Vagina (tissue), 2 donors: ENCODE measurements around the gene UGDH.

Experiments
- POLR2A ChIP-seq, 2 donors: fragments of 450-650 bp; IDR thresholded peaks; one replicate each; pipeline ENCODE4 v1.6.1; 2017; ENCODE audit warnings: antibody characterized with exemption in 2 of 2, mild to moderate bottlenecking in 2 of 2, moderate library complexity in 2 of 2
- TF ChIP-seq, protein P1 (sequence below), 3 experiments: fragments of 450-650 bp in 2 of 3; fragments of 200-600 bp in 1 of 3; sonication (generic) in 1 of 3; IDR thresholded peaks; one replicate each; pipeline ENCODE4 v1.5.1; 2017 to 2019; ENCODE audit warnings: antibody characterized with exemption in 3 of 3, mild to moderate bottlenecking in 2 of 3, moderate library complexity in 2 of 3

DNA sequence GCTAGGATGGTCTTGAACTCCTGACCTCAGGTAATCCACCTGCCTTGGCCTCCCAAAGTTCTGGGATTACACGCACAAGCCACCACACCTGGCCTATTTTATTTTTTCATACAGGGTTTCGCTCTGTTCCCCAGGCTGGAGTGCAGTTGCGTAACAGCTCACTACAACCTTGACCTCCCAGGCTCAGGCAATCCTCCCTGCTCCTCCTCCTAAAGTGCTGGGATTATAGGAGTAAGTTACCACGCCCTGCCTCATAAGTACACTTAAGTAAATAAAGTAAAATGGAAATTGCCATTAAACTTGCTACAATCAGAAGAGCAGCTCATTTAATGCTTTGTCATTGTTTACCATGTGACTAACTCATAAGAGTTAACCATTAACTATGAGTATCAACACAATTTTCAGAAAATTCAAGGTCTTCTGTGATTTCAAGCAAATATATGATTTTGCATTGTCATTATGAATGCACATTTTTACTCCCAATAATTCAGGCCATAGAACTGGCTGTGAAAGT is 12.3 kb downstream of the UGDH start:
- TF ChIP-seq, protein P1, sequence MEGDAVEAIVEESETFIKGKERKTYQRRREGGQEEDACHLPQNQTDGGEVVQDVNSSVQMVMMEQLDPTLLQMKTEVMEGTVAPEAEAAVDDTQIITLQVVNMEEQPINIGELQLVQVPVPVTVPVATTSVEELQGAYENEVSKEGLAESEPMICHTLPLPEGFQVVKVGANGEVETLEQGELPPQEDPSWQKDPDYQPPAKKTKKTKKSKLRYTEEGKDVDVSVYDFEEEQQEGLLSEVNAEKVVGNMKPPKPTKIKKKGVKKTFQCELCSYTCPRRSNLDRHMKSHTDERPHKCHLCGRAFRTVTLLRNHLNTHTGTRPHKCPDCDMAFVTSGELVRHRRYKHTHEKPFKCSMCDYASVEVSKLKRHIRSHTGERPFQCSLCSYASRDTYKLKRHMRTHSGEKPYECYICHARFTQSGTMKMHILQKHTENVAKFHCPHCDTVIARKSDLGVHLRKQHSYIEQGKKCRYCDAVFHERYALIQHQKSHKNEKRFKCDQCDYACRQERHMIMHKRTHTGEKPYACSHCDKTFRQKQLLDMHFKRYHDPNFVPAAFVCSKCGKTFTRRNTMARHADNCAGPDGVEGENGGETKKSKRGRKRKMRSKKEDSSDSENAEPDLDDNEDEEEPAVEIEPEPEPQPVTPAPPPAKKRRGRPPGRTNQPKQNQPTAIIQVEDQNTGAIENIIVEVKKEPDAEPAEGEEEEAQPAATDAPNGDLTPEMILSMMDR (IDR thresholded peaks at IDR 0.05) = no peak
- no peak for TF ChIP-seq POLR2A (IDR thresholded peaks at IDR 0.05)
